ENCODE results near the gene BZW2.

Gene BZW2

GRCh38 chr7:16754856-16755317, 108.9 kb downstream of the BZW2 start:
- DNase-seq (ENCODE audit: extremely low spot score), result no peak
- ChIA-PET CTCF (interaction anchor here (1.3 kb wide), 1 partner anchor 47 kb away, joined by 4 read pairs; no protein-coding TSS in a partner anchor), POLR2A (no interaction called here)
- TF ChIP-seq CTCF (IDR thresholded peaks at IDR 0.05; ENCODE audit: control extremely low read depth, extremely low read depth, low read depth, missing control alignments), result no peak

- TF ChIP-seq CTCF (IDR thresholded peaks at IDR 0.05; ENCODE audit: control extremely low read depth, extremely low read depth, low read depth, missing control alignments), result no peak
- POLR2A ChIA-PET, result no interaction called here
- no peak for DNase-seq (ENCODE audit: extremely low spot score)
- CTCF ChIA-PET, result no interaction called here
Observed at GRCh38 chr7:16755397-16755796, 109.4 kb downstream of the BZW2 start.
